Measurements from ENCODE around the gene DCP1B.

The DCP1B gene

DNA sequence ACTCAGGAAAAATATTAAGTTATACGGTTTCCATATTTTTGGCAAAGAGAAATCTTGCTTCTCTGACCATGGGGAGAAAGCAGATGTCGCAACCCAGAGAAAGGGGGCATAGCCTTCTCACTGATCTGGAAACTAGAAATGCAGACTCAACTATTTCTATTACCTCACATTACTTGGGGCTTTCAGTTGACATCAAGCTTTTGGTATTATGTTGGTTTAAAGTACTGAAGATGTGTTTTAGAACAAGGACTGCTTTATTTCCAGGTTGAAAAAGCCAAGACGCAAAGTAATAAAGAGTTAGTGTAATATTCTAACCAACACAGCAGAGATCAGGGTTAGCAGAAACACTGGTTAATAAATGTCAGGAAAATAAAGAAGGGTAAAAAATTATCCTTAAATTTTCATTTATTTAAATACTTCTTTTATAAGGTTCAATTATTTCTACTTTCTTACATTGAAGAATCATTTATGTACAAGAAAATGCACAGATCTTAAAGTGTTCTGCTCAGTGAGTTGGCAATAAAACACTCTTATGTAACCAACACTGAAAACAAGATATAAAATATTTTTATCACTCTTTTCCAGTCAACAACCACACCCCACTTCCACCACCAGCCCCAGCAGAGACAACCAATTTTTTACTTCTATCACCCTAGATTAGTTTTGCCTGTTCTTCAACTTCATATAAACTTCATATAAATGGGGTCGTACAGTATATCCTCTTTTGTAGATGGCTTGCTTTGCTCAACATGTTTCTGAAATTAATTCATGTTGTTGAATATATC, 26.0 kb downstream of the DCP1B start:
- Histone ChIP-seq H3K79me1 (ENCODE audit: low read length) (no peaks in the 10 kb centered on the region), H3K4ac (ENCODE audit: low read depth, low read length) (no peak overlapping the region), H3K9ac (ENCODE audit: low read length) (no peak overlapping the region), H3K23ac (ENCODE audit: low read length) (no peak overlapping the region), H3K27me3 (ENCODE audit: insufficient read depth, low read length, poor library complexity) (no peaks in the 10 kb centered on the region), H3K4me3 (ENCODE audit: low read length) (no peak overlapping the region), H4K5ac (ENCODE audit: low read length) (no peak overlapping the region), H3K18ac (ENCODE audit: low read length) (no peak overlapping the region), H2BK120ac (ENCODE audit: low read depth, low read length) (no peak overlapping the region), H3K4me1 (ENCODE audit: control insufficient read depth, low read depth, low read length) (no peaks in the 10 kb centered on the region), H4K8ac (ENCODE audit: low read depth, low read length) (no peak overlapping the region), H3K27ac (ENCODE audit: low read depth, low read length) (no peak overlapping the region), H2BK15ac (replicated peaks; ENCODE audit: low read depth) (no peak overlapping the region), H2BK5ac (ENCODE audit: low read length) (no peak overlapping the region), H3K79me2 (ENCODE audit: control insufficient read depth, insufficient read depth, low read length) (no peaks in the 10 kb centered on the region), H3K4me2 (ENCODE audit: low read length) (no peak overlapping the region), H2AK5ac (ENCODE audit: low read length) (no peak overlapping the region), H3K36me3 (ENCODE audit: control insufficient read depth, insufficient read depth, low read length) (no peaks in the 10 kb centered on the region), H3K56ac (ENCODE audit: low read length) (no peak overlapping the region)
- no CpG with 5 or more reads among the region's 4 CpGs for whole genome bisulfite sequencing (ENCODE audit: extremely low coverage, insufficient coverage, low lambda C conversion rate)
- DNase-seq: no peak

- no peak overlapping the region for H3K4me2 ChIP-seq (ENCODE audit: low read length)
- no peaks in the 10 kb centered on the region for H3K36me3 ChIP-seq (ENCODE audit: control insufficient read depth, insufficient read depth, low read length)
- no peak overlapping the region for H2BK15ac ChIP-seq (replicated peaks; ENCODE audit: low read depth)
- no peak for DNase-seq
- no peak overlapping the region for H3K4me3 ChIP-seq (ENCODE audit: low read length)
- WGBS (ENCODE audit: extremely low coverage, insufficient coverage, low lambda C conversion rate): no CpG with 5 or more reads among the region's 1 CpG
- no peak overlapping the region for H3K18ac ChIP-seq (ENCODE audit: low read length)
- no peak overlapping the region for H2BK120ac ChIP-seq (ENCODE audit: low read depth, low read length)
- no peak overlapping the region for H3K23ac ChIP-seq (ENCODE audit: low read length)
- H2BK5ac ChIP-seq (ENCODE audit: low read length): no peak overlapping the region
- H3K79me1 ChIP-seq (ENCODE audit: low read length): no peaks in the 10 kb centered on the region
- H3K4me1 ChIP-seq (ENCODE audit: control insufficient read depth, low read depth, low read length): no peaks in the 10 kb centered on the region
- H3K56ac ChIP-seq (ENCODE audit: low read length): no peak overlapping the region
- H2AK5ac ChIP-seq (ENCODE audit: low read length): no peak overlapping the region
- no peak overlapping the region for H3K9ac ChIP-seq (ENCODE audit: low read length)
- no peak overlapping the region for H3K4ac ChIP-seq (ENCODE audit: low read depth, low read length)
- H3K27me3 ChIP-seq (ENCODE audit: insufficient read depth, low read length, poor library complexity): no peaks in the 10 kb centered on the region
- H4K8ac ChIP-seq (ENCODE audit: low read depth, low read length): no peak overlapping the region
- no peak overlapping the region for H4K5ac ChIP-seq (ENCODE audit: low read length)
- H3K79me2 ChIP-seq (ENCODE audit: control insufficient read depth, insufficient read depth, low read length): no peaks in the 10 kb centered on the region
- no peak overlapping the region for H3K27ac ChIP-seq (ENCODE audit: low read depth, low read length)
These were observed 26.7 kb downstream of the DCP1B start for GRCh38 chr12:1977588-1977987.

DNA sequence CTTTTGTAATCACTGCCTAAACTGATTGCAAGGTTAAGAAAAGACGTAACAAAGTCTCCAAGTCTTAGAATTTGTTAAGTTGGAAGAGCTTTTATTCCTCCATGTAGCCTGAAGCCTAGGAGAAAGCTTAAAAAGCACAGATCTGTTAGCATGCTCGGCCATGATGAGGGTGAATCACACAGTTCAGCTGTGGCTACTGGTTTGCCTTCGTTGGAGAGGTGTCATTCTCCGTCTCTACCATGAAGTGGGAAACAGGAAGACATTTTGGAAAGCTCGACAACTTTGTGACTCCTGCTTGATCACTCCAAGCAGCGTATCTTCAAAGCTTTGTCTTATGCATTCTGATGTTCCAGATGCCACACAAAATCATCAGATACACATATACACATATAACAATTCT, 27.1 kb downstream of the DCP1B start:
- H2AK5ac ChIP-seq (ENCODE audit: low read length): no peak overlapping the region
- H3K4me2 ChIP-seq (ENCODE audit: low read length): no peak overlapping the region
- no peak overlapping the region for H3K27ac ChIP-seq (ENCODE audit: low read depth, low read length)
- no peak overlapping the region for H3K23ac ChIP-seq (ENCODE audit: low read length)
- H3K36me3 ChIP-seq (ENCODE audit: control insufficient read depth, insufficient read depth, low read length): no peaks in the 10 kb centered on the region
- H3K79me2 ChIP-seq (ENCODE audit: control insufficient read depth, insufficient read depth, low read length): no peaks in the 10 kb centered on the region
- H3K9ac ChIP-seq (ENCODE audit: low read length): no peak overlapping the region
- H2BK15ac ChIP-seq (replicated peaks; ENCODE audit: low read depth): no peak overlapping the region
- no CpG with 5 or more reads among the region's 6 CpGs for WGBS (ENCODE audit: extremely low coverage, insufficient coverage, low lambda C conversion rate)
- H3K79me1 ChIP-seq (ENCODE audit: low read length): no peaks in the 10 kb centered on the region
- no peak overlapping the region for H3K56ac ChIP-seq (ENCODE audit: low read length)
- no peak overlapping the region for H2BK5ac ChIP-seq (ENCODE audit: low read length)
- no peak overlapping the region for H2BK120ac ChIP-seq (ENCODE audit: low read depth, low read length)
- no peak overlapping the region for H3K4me3 ChIP-seq (ENCODE audit: low read length)
- H3K4me1 ChIP-seq (ENCODE audit: control insufficient read depth, low read depth, low read length): no peaks in the 10 kb centered on the region
- no peak overlapping the region for H3K4ac ChIP-seq (ENCODE audit: low read depth, low read length)
- H3K27me3 ChIP-seq (ENCODE audit: insufficient read depth, low read length, poor library complexity): no peaks in the 10 kb centered on the region
- no peak for DNase-seq
- no peak overlapping the region for H4K8ac ChIP-seq (ENCODE audit: low read depth, low read length)
- no peak overlapping the region for H3K18ac ChIP-seq (ENCODE audit: low read length)
- H4K5ac ChIP-seq (ENCODE audit: low read length): no peak overlapping the region

DNA sequence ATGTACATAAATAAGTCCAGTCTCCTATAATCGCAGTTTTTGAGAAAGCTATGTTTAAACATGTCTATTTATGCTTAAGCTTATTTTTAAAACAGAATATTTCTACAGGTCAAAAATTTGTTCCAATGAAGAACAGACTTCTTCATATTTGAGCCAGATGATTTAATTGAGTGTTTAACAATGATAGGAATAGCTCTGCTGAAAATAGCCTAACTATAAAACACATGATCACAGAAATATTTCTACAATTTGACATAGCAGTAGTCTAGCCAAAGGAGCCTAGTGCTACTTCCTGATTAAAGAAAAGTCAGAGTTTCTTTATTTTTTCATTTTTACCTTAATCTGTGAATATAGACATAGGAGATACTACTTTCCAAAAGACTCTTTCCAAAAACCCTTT, 29.4 kb downstream of the DCP1B start:
- no peaks in the 10 kb centered on the region for H3K79me1 ChIP-seq (ENCODE audit: low read length)
- H3K4me1 ChIP-seq (ENCODE audit: control insufficient read depth, low read depth, low read length): peaks cover 2% of the 10 kb centered on the region
- no peak overlapping the region for H2BK5ac ChIP-seq (ENCODE audit: low read length)
- no peak overlapping the region for H4K5ac ChIP-seq (ENCODE audit: low read length)
- no peak overlapping the region for H3K9ac ChIP-seq (ENCODE audit: low read length)
- H3K36me3 ChIP-seq (ENCODE audit: control insufficient read depth, insufficient read depth, low read length): no peaks in the 10 kb centered on the region
- no peak overlapping the region for H3K4ac ChIP-seq (ENCODE audit: low read depth, low read length)
- no peak overlapping the region for H4K8ac ChIP-seq (ENCODE audit: low read depth, low read length)
- H3K18ac ChIP-seq (ENCODE audit: low read length): no peak overlapping the region
- H3K79me2 ChIP-seq (ENCODE audit: control insufficient read depth, insufficient read depth, low read length): no peaks in the 10 kb centered on the region
- DNase-seq: no peak
- H3K56ac ChIP-seq (ENCODE audit: low read length): no peak overlapping the region
- H2BK120ac ChIP-seq (ENCODE audit: low read depth, low read length): no peak overlapping the region
- no CpG with 5 or more reads among the region's 1 CpG for WGBS (ENCODE audit: extremely low coverage, insufficient coverage, low lambda C conversion rate)
- no peak overlapping the region for H2AK5ac ChIP-seq (ENCODE audit: low read length)
- no peak overlapping the region for H3K4me3 ChIP-seq (ENCODE audit: low read length)
- no peaks in the 10 kb centered on the region for H3K27me3 ChIP-seq (ENCODE audit: insufficient read depth, low read length, poor library complexity)
- H2BK15ac ChIP-seq (replicated peaks; ENCODE audit: low read depth): no peak overlapping the region
- H3K4me2 ChIP-seq (ENCODE audit: low read length): no peak overlapping the region
- no peak overlapping the region for H3K27ac ChIP-seq (ENCODE audit: low read depth, low read length)
- H3K23ac ChIP-seq (ENCODE audit: low read length): no peak overlapping the region

DNA sequence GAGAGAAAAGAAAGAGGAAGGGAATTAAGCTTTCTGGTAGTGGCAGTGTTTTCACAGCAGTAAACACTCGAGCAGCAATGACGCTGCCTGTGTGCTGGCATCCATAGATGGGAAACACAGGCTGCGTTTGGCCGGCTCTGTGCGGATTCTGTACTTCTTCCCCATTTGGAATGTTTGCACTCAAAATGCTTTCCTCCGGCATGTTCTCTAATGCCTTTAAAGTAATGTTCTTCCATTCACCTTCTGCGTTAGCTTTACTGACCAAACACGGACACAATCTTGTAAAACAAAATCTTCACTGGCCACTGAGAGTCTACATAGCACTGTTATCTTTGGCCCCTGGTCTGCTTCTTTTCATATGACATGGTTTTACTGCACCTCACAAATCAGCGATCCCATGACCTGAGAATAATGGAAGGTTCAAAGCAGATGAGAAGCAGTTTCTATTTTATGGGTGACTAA, 31.4 kb downstream of the DCP1B start:
- Histone ChIP-seq H2BK5ac (ENCODE audit: low read length) (no peak overlapping the region), H3K4me3 (ENCODE audit: low read length) (no peak overlapping the region), H3K27me3 (ENCODE audit: insufficient read depth, low read length, poor library complexity) (no peaks in the 10 kb centered on the region), H3K4me1 (ENCODE audit: control insufficient read depth, low read depth, low read length) (peaks cover 2% of the 10 kb centered on the region), H4K5ac (ENCODE audit: low read length) (no peak overlapping the region), H3K27ac (ENCODE audit: low read depth, low read length) (no peak overlapping the region), H3K36me3 (ENCODE audit: control insufficient read depth, insufficient read depth, low read length) (no peaks in the 10 kb centered on the region), H4K8ac (ENCODE audit: low read depth, low read length) (no peak overlapping the region), H2BK15ac (replicated peaks; ENCODE audit: low read depth) (no peak overlapping the region), H2BK120ac (ENCODE audit: low read depth, low read length) (no peak overlapping the region), H3K4ac (ENCODE audit: low read depth, low read length) (no peak overlapping the region), H3K18ac (ENCODE audit: low read length) (no peak overlapping the region), H3K4me2 (ENCODE audit: low read length) (no peak overlapping the region), H3K56ac (ENCODE audit: low read length) (no peak overlapping the region), H2AK5ac (ENCODE audit: low read length) (no peak overlapping the region), H3K9ac (ENCODE audit: low read length) (no peak overlapping the region), H3K23ac (ENCODE audit: low read length) (no peak overlapping the region), H3K79me1 (ENCODE audit: low read length) (no peaks in the 10 kb centered on the region), H3K79me2 (ENCODE audit: control insufficient read depth, insufficient read depth, low read length) (no peaks in the 10 kb centered on the region)
- no CpG with 5 or more reads among the region's 9 CpGs for WGBS (ENCODE audit: extremely low coverage, insufficient coverage, low lambda C conversion rate)
- no peak for DNase-seq

GRCh38 chr12:1972260-1972659, 32.0 kb downstream of the DCP1B start:
- WGBS (ENCODE audit: extremely low coverage, insufficient coverage, low lambda C conversion rate): no CpG with 5 or more reads among the region's 1 CpG

More at GRCh38 chr12:1972260-1972659, 32.0 kb downstream of the DCP1B start:
- Histone ChIP-seq H3K18ac (ENCODE audit: low read length) (no peak overlapping the region), H2AK5ac (ENCODE audit: low read length) (no peak overlapping the region), H2BK5ac (ENCODE audit: low read length) (no peak overlapping the region), H3K4me2 (ENCODE audit: low read length) (no peak overlapping the region), H3K9ac (ENCODE audit: low read length) (no peak overlapping the region), H3K56ac (ENCODE audit: low read length) (no peak overlapping the region), H3K4ac (ENCODE audit: low read depth, low read length) (no peak overlapping the region), H2BK15ac (replicated peaks; ENCODE audit: low read depth) (no peak overlapping the region), H3K79me2 (ENCODE audit: control insufficient read depth, insufficient read depth, low read length) (no peaks in the 10 kb centered on the region), H3K79me1 (ENCODE audit: low read length) (no peaks in the 10 kb centered on the region), H3K27ac (ENCODE audit: low read depth, low read length) (no peak overlapping the region), H4K5ac (ENCODE audit: low read length) (no peak overlapping the region), H2BK120ac (ENCODE audit: low read depth, low read length) (no peak overlapping the region), H3K27me3 (ENCODE audit: insufficient read depth, low read length, poor library complexity) (no peaks in the 10 kb centered on the region), H3K4me1 (ENCODE audit: control insufficient read depth, low read depth, low read length) (peaks cover 2% of the 10 kb centered on the region), H3K23ac (ENCODE audit: low read length) (no peak overlapping the region), H3K36me3 (ENCODE audit: control insufficient read depth, insufficient read depth, low read length) (no peaks in the 10 kb centered on the region), H4K8ac (ENCODE audit: low read depth, low read length) (no peak overlapping the region), H3K4me3 (ENCODE audit: low read length) (no peak overlapping the region)
- no peak for DNase-seq
